Right atrium auricular region (tissue), 2 donors: ENCODE data around the gene GPX4. TPM values are rescaled to one million over a fixed set of nuclear protein-coding genes. Genes with fewer than 3 reads are reported as not detected.

ENCODE experiments used
- DNase-seq: peaks from one replicate; pipeline ENCODE4 v3.0.0-alpha.2; 2019; ENCODE audit warnings: low spot score
- H3K27ac ChIP-seq, 2 donors: fragments of 200-600 bp; sonication (generic); 1 replicate in 1 of 2; 2 replicates in 1 of 2; pipeline ENCODE4 v1.5.1; 2016 to 2019
- H3K27me3 ChIP-seq, 2 donors: fragments of 200-600 bp; sonication (generic); one replicate each; pipeline versions ENCODE4 v1.5.1 to v1.6.0; 2017 to 2019
- H3K36me3 ChIP-seq: fragments of 200-600 bp; sonication (generic); one replicate; pipeline ENCODE4 v1.5.1; 2016
- H3K4me1 ChIP-seq, 2 donors: fragments of 200-600 bp; sonication (generic); one replicate each; pipeline versions ENCODE4 v1.5.1 to v1.6.0; 2017 to 2019
- H3K4me3 ChIP-seq, 2 donors: fragments of 200-600 bp; sonication (generic); 1 replicate in 1 of 2; 2 replicates in 1 of 2; pipeline ENCODE4 v1.5.1; 2017 to 2019; ENCODE audit warnings: mild to moderate bottlenecking in 1 of 2, moderate library complexity in 1 of 2
- H3K9me3 ChIP-seq, 2 donors: fragments of 200-600 bp; sonication (generic); one replicate each; pipeline ENCODE4 v1.5.1; 2019
- CTCF ChIP-seq, 2 donors: fragments of 200-600 bp; sonication (generic); IDR thresholded peaks; one replicate each; pipeline ENCODE4 v1.5.1; 2019; ENCODE audit warnings: antibody characterized with exemption in 2 of 2
- total RNA-seq, 2 donors: library from RNA; depleted of rRNA; stranded (reverse); fragments of >200 nt; gene quantifications; one replicate each; pipeline ENCODE4 v1.1.0, GENCODE V29; 2016

The GPX4 gene
- total RNA-seq, 2 donors from 2014 or later, result 404 to 529 TPM

DNA sequence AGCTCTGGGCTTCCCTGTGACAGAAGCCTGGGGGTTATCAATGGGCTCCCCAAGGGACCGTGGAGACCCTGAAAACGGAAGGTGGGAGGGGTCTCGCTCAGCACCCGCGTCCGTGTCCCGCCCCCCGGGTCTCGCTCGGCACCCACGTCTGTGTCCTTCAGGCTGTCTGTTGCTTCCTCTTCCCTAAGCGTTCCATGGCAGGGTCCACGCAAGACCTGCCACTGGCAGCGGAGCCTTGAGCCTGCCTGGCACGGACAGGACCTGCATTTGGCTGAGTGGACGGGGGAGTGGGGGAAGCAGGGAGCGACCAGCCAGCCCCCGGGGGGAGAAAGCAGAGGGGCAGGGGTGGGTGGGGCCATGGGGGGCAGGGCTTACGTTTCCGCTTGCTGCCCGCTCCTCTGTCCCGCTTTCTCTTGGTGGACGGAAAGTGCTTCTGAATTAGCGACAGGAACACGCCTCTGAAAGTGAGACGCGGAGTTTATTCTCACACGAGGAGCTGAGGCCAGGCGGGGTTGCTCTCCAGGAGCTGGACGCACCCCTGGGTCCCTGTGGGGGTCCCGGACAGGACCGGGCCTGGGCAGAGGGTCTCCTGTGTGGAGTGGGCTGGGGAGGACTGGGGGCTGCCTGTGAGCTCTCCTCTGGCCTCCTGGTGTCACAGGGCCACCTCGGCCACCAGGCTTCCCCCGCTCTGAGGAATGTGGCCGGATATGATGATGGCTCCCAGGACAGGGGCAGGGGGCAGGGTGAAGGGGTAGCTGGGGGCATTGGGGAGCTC lies 12.0 kb downstream of the GPX4 start:
- H3K27ac ChIP-seq, result no peak overlapping the region
- H3K27me3 ChIP-seq, result no peaks in the 10 kb centered on the region
- peaks cover 81% of the 10 kb centered on the region for H3K36me3 ChIP-seq
- H3K9me3 ChIP-seq, result no peaks in the 10 kb centered on the region
- no peak for TF ChIP-seq CTCF (IDR thresholded peaks at IDR 0.05)
- DNase-seq, result no peak
- no peak overlapping the region for H3K4me3 ChIP-seq
- peaks cover 0 to 28% of the 10 kb centered on the region in 2 donors for H3K4me1 ChIP-seq

DNA sequence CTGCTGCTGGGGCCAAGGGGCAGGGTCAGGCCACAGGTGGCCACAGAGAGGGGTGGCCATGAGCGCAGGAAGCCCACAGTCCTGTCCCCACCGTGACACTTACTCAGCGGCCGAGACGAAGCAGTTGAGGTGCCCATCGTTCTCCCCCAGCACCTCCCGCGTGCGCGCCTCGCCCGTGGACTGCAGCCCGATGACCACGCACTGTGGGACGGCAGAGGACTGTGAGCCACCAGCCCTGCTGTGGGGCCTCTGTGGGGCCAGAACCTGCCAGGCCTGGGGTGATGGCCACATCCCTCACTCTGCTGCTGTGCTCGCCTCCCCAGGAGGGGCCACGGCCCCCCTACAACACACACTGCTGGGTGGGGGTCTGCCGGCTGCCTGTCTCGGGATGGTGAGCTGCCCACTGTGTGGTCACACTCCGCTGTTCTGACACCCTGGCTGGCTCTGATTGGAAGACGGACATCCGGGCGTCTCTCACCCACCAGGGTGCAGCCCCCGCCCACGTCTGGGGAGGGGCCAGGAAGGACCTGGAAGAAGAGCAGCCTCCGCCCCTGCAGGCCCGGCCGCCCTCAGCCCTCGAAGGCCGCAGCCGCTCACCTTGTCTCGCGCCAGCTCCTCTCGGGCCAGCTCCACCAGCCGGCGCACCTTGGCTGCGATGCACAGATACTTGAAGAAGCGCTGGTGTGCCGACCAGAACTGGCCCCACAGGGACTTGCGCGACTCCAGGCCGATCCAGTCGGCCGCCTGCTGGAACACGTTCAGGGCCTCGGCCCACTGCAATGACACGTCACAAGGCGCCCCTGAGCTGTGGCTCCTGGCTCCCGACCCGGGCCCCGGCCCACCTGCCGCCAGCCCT lies 13.2 kb downstream of the GPX4 start:
- Histone ChIP-seq H3K9me3 (no peaks in the 10 kb centered on the region), H3K27me3 (no peaks in the 10 kb centered on the region), H3K4me3 (no peak overlapping the region), H3K36me3 (peaks cover 85% of the 10 kb centered on the region), H3K4me1 (peaks cover 0 to 25% of the 10 kb centered on the region in 2 donors), H3K27ac (no peak overlapping the region)
- no peak for TF ChIP-seq CTCF (IDR thresholded peaks at IDR 0.05)
- DNase-seq, result no peak

- no peaks in the 10 kb centered on the region for H3K9me3 ChIP-seq
- H3K27me3 ChIP-seq, result no peaks in the 10 kb centered on the region
- no peak overlapping the region for H3K4me3 ChIP-seq
- H3K4me1 ChIP-seq, result peaks cover 0 to 18% of the 10 kb centered on the region in 2 donors
- DNase-seq, result no peak
- no peak for TF ChIP-seq CTCF (IDR thresholded peaks at IDR 0.05)
- peaks cover 89% of the 10 kb centered on the region for H3K36me3 ChIP-seq
- no peak overlapping the region for H3K27ac ChIP-seq
Observed at GRCh38 chr19:1117654-1118053, 13.9 kb downstream of the GPX4 start.

- TF ChIP-seq CTCF (IDR thresholded peaks at IDR 0.05), result no peak
- H3K4me1 ChIP-seq, result peaks cover 0 to 4% of the 10 kb centered on the region in 2 donors
- H3K36me3 ChIP-seq, result peaks cover 96% of the 10 kb centered on the region
- H3K27ac ChIP-seq, result no peak overlapping the region
- no peaks in the 10 kb centered on the region for H3K9me3 ChIP-seq
- H3K4me3 ChIP-seq, result no peak overlapping the region
- no peaks in the 10 kb centered on the region for H3K27me3 ChIP-seq
- DNase-seq, result no peak
Observed at GRCh38 chr19:1118999-1119398, 15.2 kb downstream of the GPX4 start.

DNA sequence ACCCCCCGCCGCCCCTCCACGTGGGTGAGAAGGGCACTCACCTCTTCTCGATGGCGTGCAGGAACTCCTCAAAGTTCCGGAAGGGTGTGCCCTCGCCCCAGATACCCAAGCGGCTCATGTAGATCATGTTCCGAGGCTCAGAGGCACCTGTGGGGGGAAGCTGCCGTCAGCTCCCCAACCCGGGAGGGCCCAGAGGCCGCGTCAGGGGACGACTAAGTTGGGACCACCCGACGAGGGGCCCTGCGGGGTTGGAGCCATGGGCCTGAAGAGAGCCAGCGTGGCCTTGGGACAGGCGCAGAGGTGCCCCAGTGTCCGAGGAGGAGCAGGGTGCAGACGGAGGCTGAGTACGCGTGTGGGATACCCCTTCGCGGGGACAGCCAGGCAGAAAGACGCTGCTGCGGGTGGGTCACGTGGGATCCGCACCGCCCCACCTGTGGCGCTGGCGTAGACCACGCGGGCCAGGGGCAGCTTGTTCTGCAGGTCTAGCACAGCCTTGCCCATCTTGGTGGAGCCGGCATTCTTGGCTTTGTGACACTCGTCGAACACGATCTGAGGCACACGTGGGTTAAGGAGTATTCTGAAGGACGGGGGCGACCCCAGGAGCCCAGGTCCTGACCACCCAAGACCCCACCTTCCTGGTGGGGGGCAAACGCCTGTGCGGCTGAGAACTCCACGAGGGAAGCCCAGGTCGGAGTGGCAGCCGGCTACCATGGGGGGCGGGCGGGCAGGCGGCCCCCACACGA lies 15.9 kb downstream of the GPX4 start:
- Histone ChIP-seq H3K9me3 (no peaks in the 10 kb centered on the region), H3K27ac (no peak overlapping the region), H3K36me3 (peaks cover 96% of the 10 kb centered on the region), H3K4me1 (no peaks in the 10 kb centered on the region), H3K27me3 (no peaks in the 10 kb centered on the region), H3K4me3 (no peak overlapping the region)
- TF ChIP-seq CTCF (IDR thresholded peaks at IDR 0.05), result no peak
- no peak for DNase-seq
